Mammary epithelial cell (primary cell): ENCODE measurements around the gene IGSF23.
"Not testable (repeated sequence)": the region's sequence is repeated elsewhere in the genome, so short reads cannot be mapped to it uniquely, and the experiment has no call there.

Experiments
- EZH2 ChIP-seq: IDR thresholded peaks from 2 replicates; pipeline ENCODE4 v1.6.1; 2012; ENCODE audit warnings: low read length, inconsistent platforms, borderline replicate concordance
- TF ChIP-seq, protein P1 (sequence below), 2 donors: IDR thresholded peaks in 1 of 2; conservative IDR thresholded peaks in 1 of 2; 2 replicates each; pipeline ENCODE4 v1.5.1; 2011 to 2012; ENCODE audit warnings: inconsistent platforms in 2 of 2, low read length in 2 of 2, mild to moderate bottlenecking in 2 of 2, control low read depth in 1 of 2, low read depth in 1 of 2; ENCODE audit not compliant: insufficient read depth in 1 of 2; ENCODE audit errors: extremely low read depth in 1 of 2

DNA sequence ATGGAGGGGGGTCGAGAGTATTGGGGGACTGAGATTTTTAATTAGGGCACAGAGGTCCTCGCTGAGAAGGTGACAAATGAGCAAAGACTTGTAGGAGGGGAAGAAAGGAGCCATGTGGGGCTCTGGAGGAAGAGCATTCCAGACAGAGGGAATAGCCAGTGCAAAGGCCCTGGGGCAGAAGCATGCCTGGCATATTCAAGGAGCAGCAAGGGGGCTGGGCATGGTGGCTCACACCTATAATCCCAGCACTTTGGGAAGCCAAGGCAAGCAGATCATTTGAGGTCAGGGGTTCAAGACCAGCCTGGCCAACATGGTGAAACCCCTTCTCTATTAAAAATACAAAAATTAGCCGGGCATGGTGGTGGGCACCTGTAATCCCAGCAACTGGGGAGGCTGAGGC is 71.0 kb downstream of the IGSF23 start:
- TF ChIP-seq, protein P1, sequence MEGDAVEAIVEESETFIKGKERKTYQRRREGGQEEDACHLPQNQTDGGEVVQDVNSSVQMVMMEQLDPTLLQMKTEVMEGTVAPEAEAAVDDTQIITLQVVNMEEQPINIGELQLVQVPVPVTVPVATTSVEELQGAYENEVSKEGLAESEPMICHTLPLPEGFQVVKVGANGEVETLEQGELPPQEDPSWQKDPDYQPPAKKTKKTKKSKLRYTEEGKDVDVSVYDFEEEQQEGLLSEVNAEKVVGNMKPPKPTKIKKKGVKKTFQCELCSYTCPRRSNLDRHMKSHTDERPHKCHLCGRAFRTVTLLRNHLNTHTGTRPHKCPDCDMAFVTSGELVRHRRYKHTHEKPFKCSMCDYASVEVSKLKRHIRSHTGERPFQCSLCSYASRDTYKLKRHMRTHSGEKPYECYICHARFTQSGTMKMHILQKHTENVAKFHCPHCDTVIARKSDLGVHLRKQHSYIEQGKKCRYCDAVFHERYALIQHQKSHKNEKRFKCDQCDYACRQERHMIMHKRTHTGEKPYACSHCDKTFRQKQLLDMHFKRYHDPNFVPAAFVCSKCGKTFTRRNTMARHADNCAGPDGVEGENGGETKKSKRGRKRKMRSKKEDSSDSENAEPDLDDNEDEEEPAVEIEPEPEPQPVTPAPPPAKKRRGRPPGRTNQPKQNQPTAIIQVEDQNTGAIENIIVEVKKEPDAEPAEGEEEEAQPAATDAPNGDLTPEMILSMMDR (conservative IDR thresholded peaks at IDR 0.05 in 1 of 2, IDR thresholded peaks at IDR 0.05 in 1 of 2; ENCODE audit: extremely low read depth in 1 of 2, insufficient read depth in 1 of 2, low read depth in 1 of 2, low read length in 2 of 2), result not testable (repeated sequence)
- TF ChIP-seq EZH2, result not testable (repeated sequence)
